AG10803 (cell line): Measurements from ENCODE around the gene ST7.

Experiments used
- DNase-seq: peaks from one replicate; pipeline ENCODE4 v3.0.0; 2010; ENCODE audit warnings: low read depth
- H3K4me3 ChIP-seq: 2 replicates; pipeline ENCODE4 v1.5.1; 2011; ENCODE audit warnings: mild to moderate bottlenecking, low read length, control low read depth
- CTCF ChIP-seq: conservative IDR thresholded peaks from 2 replicates; pipeline ENCODE4 v1.5.1; 2011; ENCODE audit warnings: mild to moderate bottlenecking, low read length, control low read depth, inconsistent platforms

ST7 gene

GRCh38 chr7:116953372-116953905 is at the start of gene ST7:
Gene ST7 (plus strand): TSS chr7:116953501. CDS start chr7:116953541, 40 bp downstream.
- H3K4me3 ChIP-seq = peak within 1 kb of the TSS; percentile 73
- peak; percentile 63 for DNase-seq
- no peak for TF ChIP-seq CTCF

- no peak for DNase-seq
- no peak for TF ChIP-seq CTCF
- no peak overlapping the region for H3K4me3 ChIP-seq
These were observed 46.9 kb upstream of the ST7 start for GRCh38 chr7:116906391-116906790.

- TF ChIP-seq CTCF = no peak
- no peak overlapping the region for H3K4me3 ChIP-seq
- no peak for DNase-seq
These were observed 42.9 kb upstream of the ST7 start for GRCh38 chr7:116910383-116910782.

- no peak for TF ChIP-seq CTCF
- no peak overlapping the region for H3K4me3 ChIP-seq
- peak; percentile 59 for DNase-seq
These were observed 41.5 kb upstream of the ST7 start for GRCh38 chr7:116911801-116912200.

GRCh38 chr7:116912269-116912909 is 40.9 kb upstream of the ST7 start:
- DNase-seq = peak; percentile 5
- no peak overlapping the region for H3K4me3 ChIP-seq
- TF ChIP-seq CTCF = no peak

GRCh38 chr7:116918704-116919103 is 34.6 kb upstream of the ST7 start:
- no peak overlapping the region for H3K4me3 ChIP-seq
- DNase-seq = peak; percentile 29
- TF ChIP-seq CTCF = no peak

- no peak for DNase-seq
- H3K4me3 ChIP-seq = no peak overlapping the region
- no peak for TF ChIP-seq CTCF
These were observed 32.9 kb upstream of the ST7 start for GRCh38 chr7:116920359-116920758.
